NCI-H345 treated with DMSO at 0.1 percent for 48 hours (cell line): ENCODE data around the gene CD101.
"Not testable (repeated sequence)": the region's sequence is repeated elsewhere in the genome, so short reads cannot be mapped to it uniquely, and the experiment has no call there.

Source experiments
- DNase-seq: peaks from one replicate; lab custom pipeline; 2025; ENCODE audit not compliant: unreplicated experiment; lab: John Stamatoyannopoulos, UW

Gene CD101, protein sequence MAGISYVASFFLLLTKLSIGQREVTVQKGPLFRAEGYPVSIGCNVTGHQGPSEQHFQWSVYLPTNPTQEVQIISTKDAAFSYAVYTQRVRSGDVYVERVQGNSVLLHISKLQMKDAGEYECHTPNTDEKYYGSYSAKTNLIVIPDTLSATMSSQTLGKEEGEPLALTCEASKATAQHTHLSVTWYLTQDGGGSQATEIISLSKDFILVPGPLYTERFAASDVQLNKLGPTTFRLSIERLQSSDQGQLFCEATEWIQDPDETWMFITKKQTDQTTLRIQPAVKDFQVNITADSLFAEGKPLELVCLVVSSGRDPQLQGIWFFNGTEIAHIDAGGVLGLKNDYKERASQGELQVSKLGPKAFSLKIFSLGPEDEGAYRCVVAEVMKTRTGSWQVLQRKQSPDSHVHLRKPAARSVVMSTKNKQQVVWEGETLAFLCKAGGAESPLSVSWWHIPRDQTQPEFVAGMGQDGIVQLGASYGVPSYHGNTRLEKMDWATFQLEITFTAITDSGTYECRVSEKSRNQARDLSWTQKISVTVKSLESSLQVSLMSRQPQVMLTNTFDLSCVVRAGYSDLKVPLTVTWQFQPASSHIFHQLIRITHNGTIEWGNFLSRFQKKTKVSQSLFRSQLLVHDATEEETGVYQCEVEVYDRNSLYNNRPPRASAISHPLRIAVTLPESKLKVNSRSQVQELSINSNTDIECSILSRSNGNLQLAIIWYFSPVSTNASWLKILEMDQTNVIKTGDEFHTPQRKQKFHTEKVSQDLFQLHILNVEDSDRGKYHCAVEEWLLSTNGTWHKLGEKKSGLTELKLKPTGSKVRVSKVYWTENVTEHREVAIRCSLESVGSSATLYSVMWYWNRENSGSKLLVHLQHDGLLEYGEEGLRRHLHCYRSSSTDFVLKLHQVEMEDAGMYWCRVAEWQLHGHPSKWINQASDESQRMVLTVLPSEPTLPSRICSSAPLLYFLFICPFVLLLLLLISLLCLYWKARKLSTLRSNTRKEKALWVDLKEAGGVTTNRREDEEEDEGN

GRCh38 chr1:117001254-117001927 lies at the start of gene CD101:
Gene CD101, plus strand, starts transcription at chr1:117001760. Its CDS starts 58 bp downstream, at chr1:117001818.
- no peak for DNase-seq

GRCh38 chr1:116952738-116953275 lies 48.8 kb upstream of the CD101 start:
- no peak for DNase-seq

DNA sequence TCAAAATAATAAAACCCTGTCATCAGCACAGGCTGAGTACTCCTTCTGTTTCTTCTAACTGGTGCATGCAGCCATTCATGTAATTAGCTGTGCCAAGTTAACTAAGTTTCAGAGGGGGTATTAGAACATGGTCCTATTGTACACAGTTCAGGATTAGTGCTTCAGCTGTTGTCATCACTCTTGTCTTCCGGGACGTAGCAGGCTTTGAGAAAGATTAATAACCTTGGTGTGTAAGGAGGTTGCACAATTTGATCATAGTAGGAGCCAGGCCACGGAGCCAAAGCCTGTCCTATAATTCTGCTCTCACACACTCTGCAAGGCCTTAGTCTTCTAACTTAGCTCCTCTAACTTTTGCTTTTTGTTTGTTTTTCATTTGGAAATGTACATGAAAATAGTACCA lies 47.1 kb upstream of the CD101 start:
- no peak for DNase-seq

- peak; percentile 88 for DNase-seq
These were observed 45.2 kb upstream of the CD101 start for GRCh38 chr1:116956378-116956777.

DNA sequence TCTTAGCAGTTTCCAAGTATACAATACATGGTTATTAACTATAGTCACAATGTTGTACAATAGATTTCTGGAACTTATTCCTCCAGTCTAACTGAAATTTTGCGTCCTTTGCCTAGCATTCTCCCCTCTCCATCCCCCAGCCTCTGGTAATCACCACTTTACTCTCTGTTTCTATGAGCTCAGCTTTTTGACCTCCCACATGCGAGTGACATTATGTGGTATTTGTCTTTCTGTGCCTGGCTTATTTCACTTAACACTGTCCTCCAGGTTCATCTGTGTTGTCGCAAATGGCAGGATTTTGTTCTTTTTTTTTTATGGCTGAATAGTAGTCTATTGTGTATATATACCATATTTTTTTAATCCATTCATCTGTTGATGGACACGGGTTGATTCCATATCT lies 43.9 kb upstream of the CD101 start:
- DNase-seq, result no peak

- DNase-seq, result no peak
These were observed 43.5 kb upstream of the CD101 start for GRCh38 chr1:116958110-116958509.

GRCh38 chr1:116958977-116959376 lies 42.6 kb upstream of the CD101 start:
- DNase-seq, result no peak

GRCh38 chr1:116961606-116962005 lies 40.0 kb upstream of the CD101 start:
- DNase-seq, result no peak

DNA sequence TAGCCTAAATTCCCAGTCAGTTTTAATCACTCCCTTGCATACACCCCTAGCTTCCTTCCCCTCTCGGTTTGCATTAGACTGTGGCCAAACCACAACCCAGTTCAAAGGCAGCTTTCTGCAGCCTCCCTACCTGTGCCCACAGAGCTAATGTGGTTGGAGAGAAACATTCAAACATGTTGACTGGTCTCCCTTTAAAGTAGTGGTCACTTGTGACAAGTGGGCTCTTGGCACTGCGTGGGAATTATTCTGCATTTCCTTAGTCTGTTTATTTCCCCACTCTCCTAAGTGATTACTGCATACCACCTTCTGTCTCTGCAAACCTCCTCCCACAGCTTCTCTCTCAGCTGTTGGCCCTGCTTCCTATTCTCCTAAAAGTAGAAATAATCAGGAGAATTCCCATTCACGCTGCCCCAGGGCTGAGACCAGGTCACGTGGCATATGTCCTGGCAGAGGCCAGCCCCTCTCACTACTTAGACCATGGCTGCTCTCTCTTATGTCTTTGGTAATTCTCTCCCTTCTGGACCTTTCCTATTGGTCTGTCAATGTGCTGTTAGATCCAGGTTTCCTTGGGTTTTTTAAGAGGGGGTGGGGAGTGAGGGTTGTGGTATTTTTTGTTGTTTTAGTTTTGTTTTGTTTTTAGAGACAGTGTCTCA lies 38.4 kb upstream of the CD101 start:
- no peak for DNase-seq

DNA sequence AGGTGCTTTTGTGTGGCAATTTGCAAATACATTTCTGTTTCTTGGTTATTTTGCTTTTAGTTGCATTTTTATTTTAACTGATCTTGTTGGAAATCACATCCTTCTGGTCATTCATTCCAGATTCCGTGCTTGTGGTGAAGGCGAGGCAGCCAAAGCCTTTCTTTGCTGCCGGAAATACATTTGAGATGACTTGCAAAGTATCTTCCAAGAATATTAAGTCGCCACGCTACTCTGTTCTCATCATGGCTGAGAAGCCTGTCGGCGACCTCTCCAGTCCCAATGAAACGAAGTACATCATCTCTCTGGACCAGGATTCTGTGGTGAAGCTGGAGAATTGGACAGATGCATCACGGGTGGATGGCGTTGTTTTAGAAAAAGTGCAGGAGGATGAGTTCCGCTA lies 34.8 kb upstream of the CD101 start:
- DNase-seq, result no peak

DNA sequence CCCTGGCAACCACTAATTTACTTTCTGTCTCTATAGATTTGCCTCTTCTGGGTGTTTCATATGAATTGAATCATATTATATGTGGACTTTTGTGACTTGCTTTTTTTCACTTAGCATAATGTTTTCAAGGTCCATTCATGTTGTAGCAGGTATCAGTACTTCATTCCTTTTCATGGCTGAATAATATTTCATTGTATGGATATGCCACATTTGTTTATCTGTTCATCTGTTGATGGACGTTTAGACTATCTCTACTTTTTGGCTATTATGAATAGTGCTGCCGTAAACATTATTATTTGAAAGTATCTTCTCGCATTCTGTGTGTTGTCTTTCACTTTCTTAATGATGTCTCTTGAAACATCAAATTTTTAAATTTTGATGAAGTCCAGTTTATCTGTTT lies 32.8 kb upstream of the CD101 start:
- no peak for DNase-seq

DNA sequence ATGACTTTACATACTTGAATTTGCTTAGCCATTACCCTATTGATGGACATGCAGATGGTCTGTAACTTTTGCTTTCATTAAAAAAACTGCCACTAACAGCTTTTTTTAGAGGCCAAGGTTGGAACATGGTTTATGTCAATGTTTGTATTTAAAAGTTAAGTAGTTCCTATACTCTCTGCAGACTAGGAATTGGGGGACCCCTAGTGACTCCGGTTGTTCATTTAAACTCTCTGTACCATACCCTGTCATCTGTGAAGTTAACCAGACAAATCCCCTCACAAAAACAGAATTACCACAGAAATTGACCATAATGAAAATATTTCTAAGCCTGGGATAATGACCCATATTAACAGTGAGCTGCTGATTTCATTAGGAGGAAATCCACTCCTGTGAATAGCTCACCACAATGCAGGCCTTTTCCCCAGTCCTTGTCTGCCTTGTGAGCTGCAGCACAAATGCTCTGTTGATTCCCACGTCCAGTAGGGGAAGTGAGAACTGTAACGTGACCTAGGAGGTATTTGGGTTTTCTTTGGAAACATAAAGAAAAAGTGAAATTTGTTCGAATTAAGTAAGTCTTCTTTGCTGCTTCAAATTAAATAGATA lies 30.2 kb upstream of the CD101 start:
- no peak for DNase-seq

DNA sequence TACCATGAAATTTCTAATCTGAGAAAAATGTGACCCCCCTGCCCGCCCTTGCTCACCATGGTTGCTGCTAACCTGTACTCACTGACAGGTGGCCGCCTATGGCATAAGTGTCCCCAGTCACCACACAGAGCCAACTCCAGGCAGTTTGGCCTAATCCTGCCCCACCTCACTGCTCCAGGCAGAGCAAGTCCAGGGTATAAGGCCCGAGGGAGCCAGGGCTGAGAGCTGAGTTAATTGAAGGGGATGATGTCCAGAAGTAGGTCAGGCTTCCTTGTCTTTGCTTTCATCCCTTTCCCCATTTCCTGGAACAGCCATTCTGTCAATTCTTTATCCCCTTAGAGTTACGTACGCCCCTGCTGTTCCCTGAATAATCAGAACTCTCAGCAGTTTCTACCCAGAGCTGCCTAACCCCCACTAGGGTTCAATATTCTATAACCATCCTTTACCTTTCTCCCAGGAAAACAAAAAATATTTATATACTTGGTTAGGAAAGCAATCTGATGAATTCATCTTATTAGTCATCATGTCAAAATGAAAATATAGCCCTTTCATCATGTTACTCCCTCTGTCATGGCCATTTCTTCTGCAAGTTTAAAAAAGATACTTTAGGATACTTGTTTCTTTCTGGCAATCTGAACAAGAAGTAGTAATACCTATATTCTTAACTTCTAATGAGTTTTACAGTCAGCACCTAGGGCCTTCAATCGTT lies 29.4 kb upstream of the CD101 start:
- no peak for DNase-seq

DNA sequence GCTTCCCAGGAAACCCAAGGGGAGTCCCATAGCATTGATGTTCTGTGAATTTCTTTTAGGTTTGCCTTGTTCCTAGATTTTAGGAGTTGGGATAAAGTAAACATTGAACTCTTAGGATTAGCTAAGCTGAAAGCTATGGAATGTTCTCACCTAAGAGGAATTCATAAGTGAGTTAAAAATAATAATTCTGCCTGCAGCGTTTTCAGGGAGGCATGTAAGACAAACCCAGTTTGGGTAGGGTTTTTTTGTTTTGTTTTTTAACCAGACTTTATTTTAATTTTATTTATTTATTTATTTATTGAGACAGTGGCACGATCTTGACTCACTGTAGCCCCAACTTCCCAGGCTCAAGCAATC lies 28.9 kb upstream of the CD101 start:
- no peak for DNase-seq

DNA sequence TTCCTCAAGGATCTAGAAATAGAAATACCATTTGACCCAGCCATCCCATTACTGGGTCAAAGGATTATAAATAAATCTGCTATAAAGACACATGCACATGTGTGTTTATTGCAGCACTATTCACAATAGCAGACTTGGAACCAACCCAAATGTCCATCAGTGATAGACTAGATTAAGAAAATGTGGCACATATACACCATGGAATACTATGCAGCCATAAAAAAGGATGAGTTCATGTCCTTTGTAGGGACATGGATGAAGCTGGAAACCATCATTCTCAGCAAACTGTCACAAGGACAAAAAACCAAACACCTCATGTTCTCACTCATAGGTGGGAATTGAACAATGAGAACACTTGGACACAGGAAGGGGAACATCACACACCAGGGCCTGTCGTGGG lies 21.3 kb upstream of the CD101 start:
- not testable (repeated sequence) for DNase-seq

- DNase-seq, result no peak
These were observed 20.0 kb upstream of the CD101 start for GRCh38 chr1:116981521-116982037.

DNA sequence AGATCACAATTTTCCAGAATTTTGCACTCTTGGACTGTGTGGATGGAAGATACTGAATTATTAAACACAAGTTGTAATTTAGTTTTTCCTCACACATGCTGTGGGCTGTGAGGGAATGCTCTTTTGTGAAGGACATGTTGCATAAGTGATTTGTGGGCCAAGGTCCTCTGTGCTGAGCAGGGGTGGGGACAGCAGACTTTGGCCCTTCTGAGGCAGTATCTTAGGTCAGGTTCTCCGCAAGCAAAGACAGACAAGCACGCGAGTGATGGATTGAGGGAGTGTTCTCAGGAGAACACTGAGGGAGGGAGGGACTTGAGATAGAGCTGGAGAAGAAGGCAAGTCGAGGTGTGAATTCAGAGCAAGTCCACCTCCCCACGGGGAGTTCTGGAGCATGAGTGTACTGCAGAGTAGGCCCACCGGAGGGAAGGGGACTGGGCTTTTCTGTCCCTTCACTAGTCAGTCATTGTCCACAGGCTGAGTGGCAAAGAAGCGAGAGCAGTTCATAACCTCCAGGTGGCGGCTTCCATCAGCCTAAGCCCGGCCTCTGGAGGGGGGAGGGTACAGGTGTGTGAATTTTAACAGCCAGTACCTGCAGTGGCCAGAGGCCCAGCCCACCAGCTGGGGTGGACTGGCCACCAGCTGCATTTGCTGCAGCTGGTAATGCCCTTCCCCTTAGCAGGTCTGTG lies 19.1 kb upstream of the CD101 start:
- no peak for DNase-seq

DNA sequence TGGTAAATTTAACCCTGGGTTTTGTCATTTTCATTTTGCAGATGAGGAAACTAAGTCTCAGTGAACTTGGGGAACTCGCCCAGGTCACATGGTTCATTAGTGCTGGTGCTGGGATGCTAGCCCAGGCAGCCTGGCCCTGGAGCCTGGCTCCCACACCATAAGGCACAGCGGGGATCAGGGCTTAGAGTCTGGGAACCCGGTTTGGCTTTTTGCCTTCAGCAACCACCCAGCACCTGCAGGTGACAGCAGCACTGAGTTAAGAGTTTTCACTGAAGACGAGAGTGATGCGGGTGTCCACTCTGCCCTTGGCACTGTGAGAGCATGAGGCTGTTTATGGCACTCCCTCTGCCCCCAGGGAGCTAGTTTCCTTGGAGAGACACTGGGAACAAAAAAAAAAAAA lies 18.4 kb upstream of the CD101 start:
- no peak for DNase-seq

- no peak for DNase-seq
These were observed 17.9 kb upstream of the CD101 start for GRCh38 chr1:116983678-116984077.
